Measurements from ENCODE around the gene CLCF1.

The CLCF1 gene

GRCh38 chr11:67355794-67356386, 17.5 kb downstream of the CLCF1 start:
- no peak for DNase-seq

DNA sequence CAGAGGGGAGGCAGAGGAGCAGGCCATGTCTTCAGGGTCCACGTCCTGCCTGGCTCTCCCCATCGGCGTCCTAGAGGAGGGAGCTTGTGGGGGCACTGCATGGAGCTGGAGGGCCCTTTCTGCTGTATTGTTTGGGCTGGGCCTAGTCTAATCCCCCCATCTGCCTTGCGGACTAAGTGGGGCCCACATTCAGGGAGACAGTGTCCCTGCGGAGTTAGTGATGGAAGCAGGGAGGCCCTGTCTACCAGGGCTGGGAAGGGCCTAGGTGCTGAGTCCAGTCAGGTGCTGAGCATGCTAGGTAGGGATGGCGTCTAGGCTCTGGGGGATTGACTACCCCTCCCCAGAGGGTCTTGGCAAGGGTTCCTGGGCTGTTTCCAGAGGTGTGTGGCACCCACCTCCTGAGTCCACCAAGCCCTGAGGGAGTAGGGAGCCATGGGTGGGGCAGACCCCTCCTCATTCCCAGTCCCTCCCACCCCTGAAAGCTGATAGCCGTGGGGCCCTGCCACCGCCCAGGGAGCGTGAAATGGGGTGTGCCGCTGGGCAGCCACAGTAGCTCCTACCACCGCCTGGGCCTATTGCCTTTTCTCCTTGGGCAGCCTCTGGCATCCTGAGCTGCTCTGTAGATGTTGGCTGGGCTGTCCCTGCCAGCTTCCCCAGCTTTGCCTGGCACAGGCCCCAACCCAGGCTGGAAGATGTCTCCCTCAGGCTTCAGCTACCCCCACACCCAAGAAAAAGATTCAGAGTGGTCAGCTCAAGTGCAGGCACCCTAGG, 18.2 kb downstream of the CLCF1 start:
- DNase-seq, result no peak

- no peak for DNase-seq
These were observed 19.0 kb downstream of the CLCF1 start for GRCh38 chr11:67354075-67355022.

DNA sequence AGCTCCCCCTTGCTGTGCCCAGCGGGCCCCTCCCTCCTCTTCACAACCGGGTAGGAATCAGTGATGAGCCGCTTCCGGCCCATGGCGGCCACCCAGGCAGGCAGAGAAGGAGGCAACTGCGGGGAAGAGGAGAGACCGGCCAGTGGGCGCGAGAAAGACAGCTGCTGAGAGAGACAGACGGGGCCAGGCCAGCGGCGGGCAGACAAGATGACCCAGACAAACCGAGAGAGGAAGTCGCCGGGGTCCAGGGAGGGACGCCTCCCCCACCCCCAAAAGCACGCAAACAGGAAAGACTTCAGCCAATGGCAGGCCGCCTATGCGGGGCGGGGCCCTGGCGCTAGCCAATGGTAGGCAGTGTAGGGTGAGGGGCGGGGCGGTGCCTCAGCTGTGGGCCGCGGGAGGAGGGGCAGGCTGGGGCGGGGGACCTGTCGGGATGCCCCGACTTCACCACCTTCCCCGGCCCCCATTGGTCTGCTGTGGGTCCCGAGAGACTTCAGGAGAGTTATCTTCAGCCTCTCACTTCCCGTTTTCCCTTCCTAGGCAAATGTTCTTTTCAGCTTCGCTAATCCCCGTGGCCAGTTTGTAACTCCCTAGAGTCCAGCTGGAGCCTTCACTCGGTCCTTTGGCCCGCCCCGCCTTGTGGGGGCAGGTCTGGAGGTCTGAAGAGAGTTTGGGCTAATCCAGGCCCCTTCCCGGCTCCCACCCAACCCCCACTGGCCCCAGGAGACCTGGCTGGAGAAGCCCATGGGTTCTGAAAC, 19.9 kb downstream of the CLCF1 start, which contains the start of gene POLD4:
TSS of gene POLD4 (minus strand) at position 230 of the 758 bp plus-strand sequence. CDS start at position 83, 147 bp downstream.
- DNase-seq, result peak; percentile 97

- no peak for DNase-seq
These were observed 20.7 kb downstream of the CLCF1 start for GRCh38 chr11:67352546-67353316.

GRCh38 chr11:67351275-67352005, 22.0 kb downstream of the CLCF1 start:
- DNase-seq, result peak; percentile 64

DNA sequence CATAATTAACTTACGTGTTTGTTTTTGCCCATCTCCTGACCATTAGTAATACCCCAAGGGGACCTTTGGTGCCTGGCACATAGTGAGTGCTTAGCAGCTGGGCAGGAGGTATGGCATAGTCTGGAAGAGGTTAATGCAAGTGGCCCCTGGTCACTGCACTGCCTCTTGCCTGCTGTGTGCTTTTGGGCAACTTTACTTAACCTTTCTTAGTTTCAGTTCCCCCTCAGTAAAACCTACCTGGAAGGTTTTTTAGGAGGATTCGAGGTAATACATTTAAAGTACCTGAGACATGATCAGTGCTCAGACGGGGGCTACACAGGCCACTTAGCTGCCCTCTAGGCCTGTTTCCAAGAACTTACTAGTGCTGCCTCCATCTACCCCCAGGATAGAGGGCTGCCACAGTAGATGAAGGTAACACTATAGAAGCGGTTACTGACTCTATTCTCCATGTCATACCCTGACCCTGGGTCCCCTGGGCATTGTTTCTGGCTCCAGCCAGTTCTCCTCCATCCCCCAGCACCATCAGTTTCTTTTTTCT, 23.4 kb downstream of the CLCF1 start:
- no peak for DNase-seq

- DNase-seq, result no peak
These were observed 23.9 kb downstream of the CLCF1 start for GRCh38 chr11:67349457-67349856.

GRCh38 chr11:67349036-67349435, 24.4 kb downstream of the CLCF1 start:
- DNase-seq, result no peak

- DNase-seq, result no peak
These were observed 25.2 kb downstream of the CLCF1 start for GRCh38 chr11:67347964-67348749.

DNA sequence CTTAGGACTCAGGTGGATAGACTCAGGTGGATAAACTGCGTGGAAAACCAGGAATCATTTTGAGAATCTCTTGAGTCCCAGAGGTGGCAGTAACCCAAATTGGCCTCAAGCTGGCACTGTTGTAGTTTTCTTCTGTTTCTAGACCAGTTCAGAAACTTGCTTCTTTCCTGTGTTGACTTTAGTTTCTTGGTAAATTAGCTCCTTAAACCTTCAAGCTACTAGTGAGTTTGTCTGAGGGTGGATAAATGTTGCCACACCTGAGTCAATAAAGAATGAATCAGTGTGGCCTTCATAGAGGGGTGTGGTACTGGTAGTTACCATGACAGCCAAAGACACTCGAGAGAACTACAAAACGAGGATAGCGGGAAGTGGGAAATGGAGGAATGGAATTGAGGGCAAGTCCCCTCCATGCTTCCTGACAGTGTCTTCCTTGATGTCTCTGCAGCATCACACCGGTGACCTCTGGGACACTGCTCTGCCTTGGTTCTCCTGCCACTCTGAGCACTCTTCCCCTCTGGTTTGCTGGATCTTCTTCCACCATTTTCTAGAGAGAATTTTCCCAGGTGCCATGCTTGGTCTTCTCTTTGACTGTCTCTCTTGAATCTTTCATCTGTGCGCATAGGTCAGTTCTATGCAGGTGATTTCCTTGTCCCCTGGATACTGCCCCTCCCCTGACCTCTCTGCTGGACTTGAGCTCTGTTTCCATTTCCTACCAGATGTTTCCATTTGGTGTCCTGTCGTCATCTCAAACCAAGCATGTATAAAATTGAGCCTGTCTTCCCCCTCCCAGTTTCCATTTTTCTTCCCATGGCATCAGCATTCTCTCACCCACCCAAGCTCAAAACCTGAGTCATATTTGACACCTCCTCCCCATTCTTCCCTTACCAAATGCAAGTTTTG, 27.2 kb downstream of the CLCF1 start:
- no peak for DNase-seq

GRCh38 chr11:67345247-67345919, 28.0 kb downstream of the CLCF1 start:
- DNase-seq, result no peak

DNA sequence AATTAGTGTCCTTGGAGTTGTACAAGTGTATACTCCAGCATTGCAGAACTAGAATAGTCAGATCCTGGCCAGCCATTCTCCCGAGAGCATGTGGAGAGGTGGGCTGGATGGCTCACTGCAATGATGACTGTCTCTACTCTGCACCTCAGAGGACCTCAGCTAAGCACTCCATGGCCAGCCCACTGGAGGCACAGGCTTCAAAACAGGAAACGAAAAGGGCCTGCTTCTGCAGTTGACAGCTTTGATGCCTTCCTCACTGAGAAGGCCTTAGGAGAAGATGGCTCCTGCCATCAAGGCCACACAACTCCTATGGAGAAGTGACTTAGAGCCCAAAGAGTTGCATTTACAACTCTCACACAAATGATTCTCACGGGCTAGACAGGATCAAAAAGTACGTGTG, 29.1 kb downstream of the CLCF1 start:
- no peak for DNase-seq

DNA sequence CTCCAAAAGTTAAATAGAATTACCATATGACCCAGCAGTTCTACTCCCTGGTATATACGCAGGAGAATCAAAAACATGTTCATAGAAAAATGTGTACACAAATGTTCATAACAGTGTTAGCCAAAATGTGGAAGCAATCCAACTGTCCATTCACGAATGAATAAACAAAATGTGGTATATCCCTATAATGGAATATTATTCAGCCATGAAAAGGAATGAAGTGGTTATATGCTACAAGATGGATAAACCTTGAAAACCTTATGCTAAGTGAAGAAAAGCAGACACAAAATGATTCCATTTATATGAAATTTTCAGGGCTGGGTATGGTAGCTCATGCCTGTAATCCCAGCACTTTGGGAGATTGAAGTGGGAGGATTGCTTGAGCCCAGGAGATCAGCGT, 36.1 kb downstream of the CLCF1 start:
- no peak for DNase-seq

DNA sequence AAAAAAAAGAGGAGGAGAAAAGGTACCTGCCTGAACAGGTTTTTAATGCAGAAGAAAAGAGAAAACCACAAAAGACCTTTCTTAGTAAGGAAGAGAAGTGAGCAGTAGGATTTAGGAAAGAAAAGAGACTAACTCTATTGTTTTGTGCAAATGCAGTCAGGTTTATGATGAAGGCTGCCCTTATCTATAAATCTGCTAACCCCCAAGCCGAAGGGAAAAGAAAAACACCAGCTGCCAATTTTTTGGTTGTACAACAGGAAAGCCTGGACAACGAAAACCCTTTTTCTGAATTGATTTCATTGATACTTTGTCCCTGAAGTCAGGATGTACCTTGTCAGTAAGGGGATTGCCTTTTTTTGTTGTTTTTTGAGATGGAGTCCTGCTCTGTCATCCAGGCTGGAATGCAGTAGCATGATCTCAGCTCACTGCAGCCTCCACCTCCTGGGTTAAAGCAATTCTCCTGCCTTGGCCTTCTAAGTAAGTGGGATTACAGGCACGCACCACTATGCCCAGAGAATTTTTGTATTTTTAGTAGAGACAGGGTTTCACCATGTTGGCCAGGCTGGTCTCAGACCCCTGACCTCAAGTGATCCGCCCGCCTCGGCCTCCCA, 41.2 kb downstream of the CLCF1 start:
- DNase-seq, result no peak

DNA sequence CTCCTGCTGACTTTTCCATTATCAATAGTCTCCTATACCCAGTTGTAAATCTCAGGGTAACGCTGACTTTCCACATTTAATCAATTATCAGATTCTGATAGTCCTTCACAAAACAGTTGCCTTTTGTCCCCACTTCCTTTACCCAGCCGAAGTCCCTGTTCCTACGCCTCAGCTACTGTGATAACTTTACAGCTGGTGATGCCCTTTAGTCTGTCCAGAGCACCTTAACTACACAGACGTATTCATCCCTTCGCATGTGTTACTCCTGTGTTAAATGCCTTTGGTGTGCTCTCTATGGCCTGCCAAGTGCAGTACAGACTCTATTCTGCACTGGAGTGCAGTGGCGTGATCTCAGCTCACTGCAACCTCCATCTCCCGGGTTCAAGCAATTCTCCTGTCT, 49.9 kb downstream of the CLCF1 start:
- no peak for DNase-seq

DNA sequence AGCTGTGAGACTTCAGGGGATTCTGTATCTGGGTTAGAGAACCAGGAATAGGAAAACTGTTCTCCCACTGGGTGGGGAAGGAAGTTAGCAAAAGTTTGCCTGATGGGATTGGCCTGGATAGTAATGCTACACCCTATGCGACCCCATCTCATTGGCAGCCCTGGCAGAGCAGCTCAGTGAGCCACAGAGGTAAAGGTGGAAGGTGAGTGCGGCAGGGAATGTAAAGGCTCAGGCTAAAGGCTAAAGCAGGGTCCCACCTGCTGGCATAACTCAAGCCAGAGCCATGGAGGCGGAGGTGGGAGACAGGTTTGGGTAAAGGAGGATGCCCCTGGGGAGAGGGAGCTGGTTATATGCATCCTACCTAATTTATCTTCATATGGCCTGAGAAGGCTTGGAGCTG, 51.3 kb downstream of the CLCF1 start:
- no peak for DNase-seq

Data from activated naive CD4-positive, alpha-beta T cell treated with Interleukin-2 at 50 U/mL for 16 hours (primary cell).